GM12892 (cell line): ENCODE data around the gene CCDC106.

Experiments used
- POLR2A ChIP-seq: IDR thresholded peaks from 2 replicates; pipeline ENCODE4 v1.6.1; 2011; ENCODE audit warnings: low read depth, low read length, control low read depth
- POLR2AphosphoS5 ChIP-seq: IDR thresholded peaks from 2 replicates; pipeline ENCODE4 v1.6.1; 2011; ENCODE audit warnings: low read depth, low read length, control low read depth
- TAF1 ChIP-seq: IDR thresholded peaks from 2 replicates; pipeline ENCODE4 v1.6.1; 2011; ENCODE audit warnings: low read depth, mild to moderate bottlenecking, control low read depth, low read length, borderline replicate concordance

DNA sequence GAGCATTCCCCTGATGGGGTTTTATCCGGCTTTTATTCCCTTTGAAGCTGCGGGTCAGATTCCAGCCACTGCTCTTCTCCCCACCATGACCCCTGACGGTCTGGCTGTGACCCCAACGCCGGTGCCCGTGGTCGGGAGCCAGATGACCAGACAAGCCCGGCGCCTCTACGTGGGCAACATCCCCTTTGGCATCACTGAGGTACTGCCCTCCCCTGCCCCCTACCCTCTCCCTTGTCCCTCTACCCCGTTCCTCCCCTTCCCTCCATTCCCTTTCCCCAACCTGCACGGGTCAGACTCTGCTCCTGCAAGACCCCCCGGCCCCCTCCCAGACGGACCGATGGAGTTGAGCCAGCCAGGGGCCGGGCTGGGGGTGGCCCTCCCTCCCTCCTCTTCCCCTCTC lies 13.0 kb downstream of the CCDC106 start:
- no peak for TF ChIP-seq POLR2A
- TF ChIP-seq POLR2AphosphoS5 = no peak
- no peak for TF ChIP-seq TAF1
